OCI-LY3 (cell line): Measurements from ENCODE around the gene TMEM86B.

Experiments used
- EZH2phosphoT487 ChIP-seq: fragments of 200-600 bp; shearing (Covaris generic); IDR thresholded peaks from 2 replicates; pipeline ENCODE4 v1.6.1; 2018; ENCODE audit warnings: antibody characterized with exemption, mixed run types, low read depth
- TF ChIP-seq, protein P1 (sequence below): fragments of 200-600, 300-600 bp; sonication (generic); IDR thresholded peaks from 2 replicates; pipeline ENCODE4 v1.5.1; 2014; ENCODE audit warnings: antibody characterized with exemption, low read length, low read depth

DNA sequence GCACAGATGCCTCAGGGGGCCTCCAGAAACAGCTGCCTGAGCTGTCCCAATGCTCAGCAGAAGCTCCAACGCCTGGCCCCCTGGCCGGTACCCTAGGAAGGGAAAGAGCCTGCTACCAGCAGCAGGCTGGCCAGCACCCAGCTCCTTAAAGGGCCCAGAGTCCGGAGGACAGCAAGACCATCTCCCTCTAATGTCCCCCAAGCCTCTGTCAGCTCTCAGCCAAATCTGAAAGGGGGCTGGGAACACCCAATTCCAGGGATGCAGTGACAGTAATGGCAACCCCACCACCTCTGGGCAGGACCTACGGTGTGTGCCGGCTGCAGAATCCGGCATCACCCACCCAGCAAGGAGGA is 26.0 kb upstream of the TMEM86B start:
- TF ChIP-seq, protein P1, sequence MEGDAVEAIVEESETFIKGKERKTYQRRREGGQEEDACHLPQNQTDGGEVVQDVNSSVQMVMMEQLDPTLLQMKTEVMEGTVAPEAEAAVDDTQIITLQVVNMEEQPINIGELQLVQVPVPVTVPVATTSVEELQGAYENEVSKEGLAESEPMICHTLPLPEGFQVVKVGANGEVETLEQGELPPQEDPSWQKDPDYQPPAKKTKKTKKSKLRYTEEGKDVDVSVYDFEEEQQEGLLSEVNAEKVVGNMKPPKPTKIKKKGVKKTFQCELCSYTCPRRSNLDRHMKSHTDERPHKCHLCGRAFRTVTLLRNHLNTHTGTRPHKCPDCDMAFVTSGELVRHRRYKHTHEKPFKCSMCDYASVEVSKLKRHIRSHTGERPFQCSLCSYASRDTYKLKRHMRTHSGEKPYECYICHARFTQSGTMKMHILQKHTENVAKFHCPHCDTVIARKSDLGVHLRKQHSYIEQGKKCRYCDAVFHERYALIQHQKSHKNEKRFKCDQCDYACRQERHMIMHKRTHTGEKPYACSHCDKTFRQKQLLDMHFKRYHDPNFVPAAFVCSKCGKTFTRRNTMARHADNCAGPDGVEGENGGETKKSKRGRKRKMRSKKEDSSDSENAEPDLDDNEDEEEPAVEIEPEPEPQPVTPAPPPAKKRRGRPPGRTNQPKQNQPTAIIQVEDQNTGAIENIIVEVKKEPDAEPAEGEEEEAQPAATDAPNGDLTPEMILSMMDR, result no peak
- TF ChIP-seq EZH2phosphoT487, result no peak
